ENCODE measurements around the gene FAIM2.
"Not testable (repeated sequence)": the region's sequence is repeated elsewhere in the genome, so short reads cannot be mapped to it uniquely, and the experiment has no call there.

- not testable (repeated sequence) for TF ChIP-seq CTCF (IDR thresholded peaks at IDR 0.05; ENCODE audit: insufficient read depth, low read depth, low read length); EZH2 (IDR thresholded peaks at IDR 0.05; ENCODE audit: insufficient read depth, low read length)
These were observed 47.8 kb downstream of the FAIM2 start for GRCh38 chr12:49855890-49856289.
